ENCODE results near the gene PARD3B. TPM values are rescaled to one million over a fixed set of nuclear protein-coding genes. Genes with fewer than 3 reads are reported as not detected.
"Not testable (repeated sequence)": the region's sequence is repeated elsewhere in the genome, so short reads cannot be mapped to it uniquely, and the experiment has no call there.

PARD3B gene
- total RNA-seq, 1 donor from 2014 or later = 9.3 TPM

GRCh38 chr2:205475416-205475768 lies 930.1 kb downstream of the PARD3B start:
- ATAC-seq (no peak), DNase-seq (ENCODE audit: low spot score) (no peak)

GRCh38 chr2:205477016-205477705 lies 931.9 kb downstream of the PARD3B start:
- no peak for DNase-seq (ENCODE audit: low spot score)
- ATAC-seq = no peak

GRCh38 chr2:205481861-205482260 lies 936.6 kb downstream of the PARD3B start:
- ATAC-seq (no peak), DNase-seq (ENCODE audit: low spot score) (no peak)

GRCh38 chr2:205482399-205483081 lies 937.3 kb downstream of the PARD3B start:
- ATAC-seq (no peak), DNase-seq (ENCODE audit: low spot score) (no peak)

GRCh38 chr2:205483095-205483494 lies 937.8 kb downstream of the PARD3B start:
- DNase-seq (ENCODE audit: low spot score) = no peak
- ATAC-seq = no peak

- ATAC-seq (no peak), DNase-seq (ENCODE audit: low spot score) (no peak)
These were observed 938.9 kb downstream of the PARD3B start for GRCh38 chr2:205484215-205484614.

GRCh38 chr2:205484764-205485163 lies 939.5 kb downstream of the PARD3B start:
- no peak for ATAC-seq
- no peak for DNase-seq (ENCODE audit: low spot score)

GRCh38 chr2:205493528-205493927 lies 948.3 kb downstream of the PARD3B start:
- not testable (repeated sequence) for ATAC-seq; DNase-seq (ENCODE audit: low spot score)

- no peak for DNase-seq (ENCODE audit: low spot score)
- ATAC-seq = no peak
These were observed 949.4 kb downstream of the PARD3B start for GRCh38 chr2:205494537-205495235.

GRCh38 chr2:205495819-205496218 lies 950.5 kb downstream of the PARD3B start:
- DNase-seq (ENCODE audit: low spot score) (no peak), ATAC-seq (no peak)

- no peak for DNase-seq (ENCODE audit: low spot score)
- no peak for ATAC-seq
These were observed 951.1 kb downstream of the PARD3B start for GRCh38 chr2:205496370-205496769.

GRCh38 chr2:205496772-205497171 lies 951.5 kb downstream of the PARD3B start:
- DNase-seq (ENCODE audit: low spot score) (no peak), ATAC-seq (no peak)

GRCh38 chr2:205499006-205499405 lies 953.7 kb downstream of the PARD3B start:
- DNase-seq (ENCODE audit: low spot score) (no peak), ATAC-seq (no peak)

GRCh38 chr2:205500065-205500464 lies 954.8 kb downstream of the PARD3B start:
- no peak for ATAC-seq

GRCh38 chr2:205500951-205501350 lies 955.7 kb downstream of the PARD3B start:
- no peak for DNase-seq (ENCODE audit: low spot score)
- no peak for ATAC-seq

More at GRCh38 chr2:205500065-205500464, 954.8 kb downstream of the PARD3B start:
- no peak for DNase-seq (ENCODE audit: low spot score)

- ATAC-seq (no peak), DNase-seq (ENCODE audit: low spot score) (no peak)
These were observed 956.6 kb downstream of the PARD3B start for GRCh38 chr2:205501826-205502225.

GRCh38 chr2:205505371-205505770 lies 960.1 kb downstream of the PARD3B start:
- DNase-seq (ENCODE audit: low spot score) (no peak), ATAC-seq (no peak)

- ATAC-seq (no peak), DNase-seq (ENCODE audit: low spot score) (no peak)
These were observed 964.4 kb downstream of the PARD3B start for GRCh38 chr2:205509655-205510054.

GRCh38 chr2:205510345-205510744 lies 965.1 kb downstream of the PARD3B start:
- DNase-seq (ENCODE audit: low spot score) (no peak), ATAC-seq (no peak)

GRCh38 chr2:205511221-205511620 lies 965.9 kb downstream of the PARD3B start:
- no peak for DNase-seq (ENCODE audit: low spot score)
- ATAC-seq = no peak

- ATAC-seq = no peak
These were observed 966.4 kb downstream of the PARD3B start for GRCh38 chr2:205511641-205512040.

GRCh38 chr2:205520311-205520710 lies 975.0 kb downstream of the PARD3B start:
- DNase-seq (ENCODE audit: low spot score) = no peak
- ATAC-seq = no peak

More at GRCh38 chr2:205511641-205512040, 966.4 kb downstream of the PARD3B start:
- DNase-seq (ENCODE audit: low spot score) = no peak

All from left lobe of liver (tissue), 2 donors.